Measurements from ENCODE around the gene MYBPHL.

GRCh38 chr1:109338608-109339007, 31.8 kb upstream of the MYBPHL start:
- no peak for TF ChIP-seq CTCF (IDR thresholded peaks at IDR 0.05)
- TF ChIP-seq POLR2A (IDR thresholded peaks at IDR 0.05), result no peak
